ENCODE results near the gene PPP2R5D.

The PPP2R5D gene

GRCh38 chr6:42963855-42964605 is 20.3 kb upstream of the PPP2R5D start:
- DNase-seq, result peak; percentile 20 to 53

- DNase-seq, result no peak
Observed at GRCh38 chr6:42966571-42966970, 17.8 kb upstream of the PPP2R5D start.

- DNase-seq, result no peak
Observed at GRCh38 chr6:42967228-42967627, 17.1 kb upstream of the PPP2R5D start.

- DNase-seq, result no peak
Observed at GRCh38 chr6:42968126-42968701, 16.2 kb upstream of the PPP2R5D start.

GRCh38 chr6:42968783-42969182 is 15.6 kb upstream of the PPP2R5D start:
- DNase-seq, result no peak

DNA sequence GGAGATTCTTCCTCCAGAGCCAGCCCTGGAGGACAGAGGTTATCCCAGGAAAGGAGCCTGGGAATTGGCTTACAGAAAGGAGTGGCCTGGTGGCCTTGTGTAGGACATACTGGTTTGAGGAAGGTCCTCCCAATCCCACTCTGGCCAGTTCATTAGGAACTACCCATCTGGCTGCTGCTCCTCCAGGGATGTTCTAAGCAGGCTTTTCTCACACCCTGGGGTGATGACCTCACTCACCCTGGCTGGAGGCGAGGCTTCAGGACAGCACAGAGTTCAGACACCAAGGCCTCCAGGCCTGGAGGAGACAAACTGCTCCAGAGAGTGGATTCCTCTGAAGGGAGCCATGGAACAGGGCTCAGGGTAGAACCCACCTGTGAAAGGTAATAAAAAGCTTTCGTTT is 14.9 kb upstream of the PPP2R5D start:
- DNase-seq, result no peak

DNA sequence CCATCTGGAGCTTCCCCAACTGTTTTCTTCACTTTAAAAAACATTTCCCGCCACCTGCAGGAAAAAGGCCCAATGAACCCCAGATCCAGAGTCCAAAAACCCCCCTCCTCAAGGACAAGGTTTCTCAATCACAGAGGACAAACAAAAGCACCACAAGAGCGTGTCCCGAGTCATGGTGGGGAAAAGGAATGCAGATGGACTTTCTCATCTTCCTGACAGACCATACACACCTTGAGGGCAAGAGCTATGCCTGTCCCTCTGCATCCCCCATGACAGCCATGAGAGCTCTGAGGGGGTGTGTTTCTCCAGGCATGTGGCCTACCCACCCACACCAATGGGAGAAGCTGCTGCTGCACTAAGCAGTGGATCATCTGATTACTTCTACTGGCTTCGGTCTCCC is 14.4 kb upstream of the PPP2R5D start:
- DNase-seq, result no peak

GRCh38 chr6:42970871-42971612 is 13.3 kb upstream of the PPP2R5D start:
- no peak for DNase-seq

GRCh38 chr6:42971746-42972327 is 12.5 kb upstream of the PPP2R5D start:
- no peak for DNase-seq

- no peak for DNase-seq
Observed at GRCh38 chr6:42973926-42974325, 10.4 kb upstream of the PPP2R5D start.

DNA sequence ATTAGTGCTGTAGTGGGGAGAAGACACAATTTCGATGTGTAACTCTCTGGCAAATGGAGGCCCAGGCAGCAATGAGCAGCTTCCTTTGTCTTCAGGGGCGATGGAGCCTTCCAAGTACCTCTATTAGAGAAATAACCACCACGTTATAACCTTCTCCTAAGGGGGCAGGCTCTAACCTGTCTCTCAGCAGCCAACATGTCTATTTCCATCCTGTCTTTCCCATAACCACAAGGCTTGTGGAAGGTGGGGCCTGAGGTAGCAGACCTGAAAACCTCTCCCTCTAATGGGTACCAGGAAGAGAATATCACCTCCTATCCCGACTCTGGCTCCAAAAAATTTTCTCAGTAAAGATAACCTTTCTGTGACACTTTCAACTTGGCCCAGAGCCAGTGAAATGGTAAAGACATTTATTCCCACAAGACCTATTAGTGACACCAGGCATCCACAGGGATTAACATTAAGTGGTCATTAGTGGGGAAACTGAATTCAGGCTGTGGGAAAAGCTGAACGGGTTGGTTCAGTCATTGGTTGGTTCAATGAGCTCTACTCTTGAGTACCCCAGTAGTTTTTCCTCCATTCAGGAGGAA is 9.4 kb upstream of the PPP2R5D start:
- DNase-seq, result peak in 1 of 2 experiments; percentile 56

GRCh38 chr6:42978487-42978838 is 5.9 kb upstream of the PPP2R5D start:
- no peak for DNase-seq

- peak; percentile 91 to 93 for DNase-seq
Observed at GRCh38 chr6:42978839-42979522, 5.4 kb upstream of the PPP2R5D start, which contains the start of gene PEX6. TSS of gene PEX6 (minus strand) at chr6:42979181. CDS start at chr6:42979150, 31 bp downstream.

DNA sequence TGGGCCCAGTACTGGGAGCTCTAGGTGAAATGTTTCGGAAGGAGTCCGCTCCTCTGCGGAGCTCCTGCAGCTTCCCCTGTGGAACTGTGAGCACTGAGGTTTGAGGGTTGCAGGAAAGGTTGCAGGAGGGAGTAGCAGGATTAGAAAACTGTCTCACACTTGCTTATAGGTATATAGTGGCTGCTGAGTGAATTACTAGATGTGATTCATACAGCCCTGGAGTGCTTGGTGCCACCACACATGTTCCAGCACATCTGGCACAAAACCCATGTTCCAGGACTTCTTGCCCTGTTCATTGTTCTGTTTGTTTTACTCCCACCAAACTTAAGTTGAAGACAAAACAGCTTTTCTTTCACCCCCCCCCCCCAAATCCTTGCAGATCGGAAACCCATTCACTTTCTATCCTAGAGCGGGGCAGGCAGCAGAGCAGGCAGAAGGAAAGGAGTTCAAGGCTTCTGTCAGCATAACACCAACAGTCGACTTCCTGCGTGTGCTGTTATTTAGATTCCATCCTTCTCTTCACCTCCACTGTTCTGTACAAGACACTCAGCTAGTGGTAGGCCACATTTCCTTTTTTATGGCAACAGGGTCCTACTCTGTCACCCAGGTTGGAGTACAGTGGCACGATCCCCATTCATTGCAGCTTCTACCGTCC is 4.7 kb upstream of the PPP2R5D start:
- no peak for DNase-seq

DNA sequence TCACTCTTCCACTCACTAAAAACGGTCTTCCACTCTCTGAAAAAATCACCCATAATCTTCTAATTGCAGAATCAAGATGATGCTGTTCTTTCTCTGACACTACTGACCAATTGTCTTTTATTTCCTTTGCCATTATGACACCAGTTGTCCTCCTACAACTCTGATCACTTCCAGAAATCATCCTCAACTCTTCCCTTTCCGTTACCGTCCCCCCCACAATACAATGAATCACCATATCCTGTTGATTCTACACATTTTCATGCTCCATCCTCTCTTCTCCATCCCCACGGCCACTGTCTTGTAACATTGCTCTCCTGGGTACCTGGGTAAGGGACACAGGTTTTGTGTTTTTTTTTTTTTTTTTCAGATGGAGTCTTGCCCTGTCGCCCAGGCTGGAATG is 2.5 kb upstream of the PPP2R5D start:
- no peak for DNase-seq

- DNase-seq, result peak in 1 of 2 experiments; percentile 22
Observed at GRCh38 chr6:42984924-42985475, 630 bp downstream of the PPP2R5D start.

DNA sequence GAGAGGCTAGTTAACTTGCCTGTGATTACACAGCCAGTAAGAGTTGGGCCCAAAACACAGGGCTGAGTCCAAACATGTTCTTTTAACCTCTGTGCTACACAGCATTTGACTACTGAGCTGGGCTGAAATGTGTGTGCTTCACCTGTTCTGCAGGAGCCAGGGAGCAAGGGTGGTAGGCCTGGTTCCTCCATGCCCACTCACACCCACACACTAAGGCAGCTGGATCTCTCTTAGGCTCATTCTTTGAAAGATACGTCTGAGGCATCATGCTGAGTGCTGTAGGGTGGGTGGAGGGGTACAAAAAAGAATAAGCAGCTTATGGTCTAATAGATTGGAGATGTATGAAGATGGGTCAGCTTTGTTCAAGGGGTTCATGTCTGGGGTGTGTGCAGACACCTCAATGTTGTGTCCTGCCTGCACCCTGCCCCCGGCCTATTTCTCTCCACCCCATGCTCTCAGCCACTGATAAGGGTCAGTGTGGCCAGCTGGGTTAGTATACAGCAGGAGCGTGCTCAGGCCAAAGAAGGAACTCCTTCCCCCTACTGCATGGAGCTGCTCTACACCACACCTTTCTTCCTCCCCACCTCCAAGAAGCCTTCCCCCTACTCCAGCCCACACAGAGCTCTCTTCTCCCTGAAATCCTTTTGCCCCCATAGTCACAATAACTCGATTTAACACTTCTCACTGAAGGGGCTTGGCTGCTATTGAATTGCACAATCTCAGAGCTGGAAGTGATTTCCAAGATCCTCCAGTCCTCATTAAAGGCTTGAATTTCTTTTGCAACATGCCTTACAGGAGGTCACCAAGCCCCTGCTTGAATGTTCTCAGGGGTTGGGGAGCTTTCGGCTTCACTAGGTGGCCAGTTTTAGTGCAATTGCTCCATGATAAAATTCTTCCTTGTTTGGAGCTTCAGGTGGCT is 3.4 kb downstream of the PPP2R5D start:
- DNase-seq, result no peak

GRCh38 chr6:42988486-42989020 is 4.2 kb downstream of the PPP2R5D start:
- DNase-seq, result no peak

GRCh38 chr6:42989923-42990322 is 5.6 kb downstream of the PPP2R5D start:
- DNase-seq, result no peak

DNA sequence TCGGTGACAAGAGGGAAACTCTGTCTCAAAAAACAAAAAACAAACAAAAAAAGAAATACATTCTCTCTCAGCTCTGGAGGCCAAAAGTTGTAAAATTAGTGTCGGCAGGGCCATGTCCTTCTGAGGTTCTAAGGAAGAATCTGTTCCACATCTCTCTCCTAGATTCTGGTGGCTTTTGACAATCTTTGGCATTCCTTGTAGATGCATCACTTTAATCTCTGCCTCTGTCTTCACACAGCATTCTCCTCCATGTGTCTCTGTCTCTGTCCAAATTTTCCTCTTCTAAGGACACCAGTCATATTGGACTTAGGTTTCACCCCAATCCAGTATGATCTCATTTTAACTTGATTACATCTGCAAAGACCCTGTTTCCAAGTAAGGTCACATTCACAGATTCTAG is 9.1 kb downstream of the PPP2R5D start:
- DNase-seq, result no peak
